Lower leg skin (tissue), 3 donors: ENCODE data around the gene CLEC2B.

Experiments
- CTCF ChIP-seq, 3 donors: fragments of 450-650 bp; IDR thresholded peaks; one replicate each; pipeline ENCODE4 v1.5.1; 2016; ENCODE audit warnings: antibody characterized with exemption in 3 of 3, mild to moderate bottlenecking in 3 of 3, moderate library complexity in 2 of 3
- POLR2A ChIP-seq, 2 donors: fragments of 450-650 bp; IDR thresholded peaks; one replicate each; pipeline ENCODE4 v1.6.1; 2016 to 2017; ENCODE audit warnings: antibody characterized with exemption in 2 of 2, mild to moderate bottlenecking in 1 of 2, moderate library complexity in 1 of 2

- TF ChIP-seq CTCF (IDR thresholded peaks at IDR 0.05): no peak
- no peak for TF ChIP-seq POLR2A (IDR thresholded peaks at IDR 0.05)
These were observed 12.8 kb upstream of the CLEC2B start for GRCh38 chr12:9881988-9882387.
